Measurements from ENCODE around the gene SRC.

Gene SRC

GRCh38 chr20:37425103-37425625 is 79.2 kb downstream of the SRC start:
- Histone ChIP-seq H3K36me3 (ENCODE audit: insufficient read depth) (no peaks in the 10 kb centered on the region), H3K4me3 (IDR thresholded peaks at IDR 0.05; ENCODE audit: insufficient read depth, low read depth, low read length) (no peak overlapping the region), H2AFZ (ENCODE audit: low read depth) (no peak overlapping the region), H3K4me2 (no peak overlapping the region), H3K79me2 (ENCODE audit: insufficient read depth, low read depth) (no peaks in the 10 kb centered on the region), H3K27me3 (ENCODE audit: insufficient read depth, low read depth) (peaks cover 81% of the 10 kb centered on the region), H4K20me1 (ENCODE audit: insufficient read depth) (no peaks in the 10 kb centered on the region), H3K9ac (no peak overlapping the region), H3K27ac (no peak overlapping the region), H3K4me1 (ENCODE audit: low read depth, poor library complexity, severe bottlenecking) (no peaks in the 10 kb centered on the region)
- no peak for TF ChIP-seq CTCF (conservative IDR thresholded peaks at IDR 0.05; ENCODE audit: low read depth, low read length)

GRCh38 chr20:37426106-37426505 is 80.2 kb downstream of the SRC start:
- Histone ChIP-seq H3K4me2 (no peak overlapping the region), H3K4me3 (IDR thresholded peaks at IDR 0.05; ENCODE audit: insufficient read depth, low read depth, low read length) (no peak overlapping the region), H3K27me3 (ENCODE audit: insufficient read depth, low read depth) (peaks cover 79% of the 10 kb centered on the region), H2AFZ (ENCODE audit: low read depth) (no peak overlapping the region), H3K36me3 (ENCODE audit: insufficient read depth) (no peaks in the 10 kb centered on the region), H3K27ac (no peak overlapping the region), H4K20me1 (ENCODE audit: insufficient read depth) (no peaks in the 10 kb centered on the region), H3K4me1 (ENCODE audit: low read depth, poor library complexity, severe bottlenecking) (no peaks in the 10 kb centered on the region), H3K9ac (no peak overlapping the region), H3K79me2 (ENCODE audit: insufficient read depth, low read depth) (no peaks in the 10 kb centered on the region)
- TF ChIP-seq CTCF (conservative IDR thresholded peaks at IDR 0.05; ENCODE audit: low read depth, low read length) = no peak

DNA sequence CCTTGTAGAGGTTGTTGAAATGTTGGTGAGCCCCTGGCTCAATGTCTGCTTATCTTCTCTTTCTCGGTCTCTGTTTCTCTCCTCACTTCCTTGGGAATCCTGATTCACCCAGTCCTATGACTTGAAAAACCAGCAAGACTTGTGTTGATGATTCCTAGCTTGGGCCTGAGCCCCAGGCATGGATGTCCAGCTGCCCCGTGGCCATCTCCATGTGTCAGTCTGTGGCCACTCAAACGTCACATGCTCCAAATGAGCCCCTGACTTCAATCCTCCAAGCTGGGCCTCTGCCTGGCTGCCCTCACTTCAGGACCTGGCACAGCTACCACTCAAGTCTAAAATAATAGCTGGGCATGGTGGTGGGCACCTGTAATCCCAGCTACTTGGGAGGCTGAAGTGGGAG is 81.0 kb downstream of the SRC start:
- no peak overlapping the region for H3K4me3 ChIP-seq (IDR thresholded peaks at IDR 0.05; ENCODE audit: insufficient read depth, low read depth, low read length)
- H3K36me3 ChIP-seq (ENCODE audit: insufficient read depth) = no peaks in the 10 kb centered on the region
- H3K27me3 ChIP-seq (ENCODE audit: insufficient read depth, low read depth) = peaks cover 74% of the 10 kb centered on the region
- no peaks in the 10 kb centered on the region for H3K4me1 ChIP-seq (ENCODE audit: low read depth, poor library complexity, severe bottlenecking)
- H3K79me2 ChIP-seq (ENCODE audit: insufficient read depth, low read depth) = no peaks in the 10 kb centered on the region
- H2AFZ ChIP-seq (ENCODE audit: low read depth) = no peak overlapping the region
- no peak overlapping the region for H3K9ac ChIP-seq
- H3K27ac ChIP-seq = no peak overlapping the region
- no peak overlapping the region for H3K4me2 ChIP-seq
- no peaks in the 10 kb centered on the region for H4K20me1 ChIP-seq (ENCODE audit: insufficient read depth)
- TF ChIP-seq CTCF (conservative IDR thresholded peaks at IDR 0.05; ENCODE audit: low read depth, low read length) = no peak

GRCh38 chr20:37430044-37430443 is 84.1 kb downstream of the SRC start:
- Histone ChIP-seq H3K36me3 (ENCODE audit: insufficient read depth) (no peaks in the 10 kb centered on the region; the same call in 1 of the 2 replicates), H3K27me3 (ENCODE audit: insufficient read depth, low read depth) (peaks cover 64% of the 10 kb centered on the region), H3K9ac (no peak overlapping the region), H3K4me1 (ENCODE audit: low read depth, poor library complexity, severe bottlenecking) (no peaks in the 10 kb centered on the region), H4K20me1 (ENCODE audit: insufficient read depth) (no peaks in the 10 kb centered on the region), H3K4me2 (no peak overlapping the region), H2AFZ (ENCODE audit: low read depth) (no peak overlapping the region), H3K4me3 (IDR thresholded peaks at IDR 0.05; ENCODE audit: insufficient read depth, low read depth, low read length) (no peak overlapping the region), H3K27ac (no peak overlapping the region), H3K79me2 (ENCODE audit: insufficient read depth, low read depth) (no peaks in the 10 kb centered on the region)
- TF ChIP-seq CTCF (conservative IDR thresholded peaks at IDR 0.05; ENCODE audit: low read depth, low read length) = no peak

Measured in KMS-11 (cell line).